OCI-LY3 (cell line): ENCODE measurements around the gene CLIC6.

Source experiments
- CTCF ChIP-seq: fragments of 200-600, 300-600 bp; sonication (generic); IDR thresholded peaks from 2 replicates; pipeline ENCODE4 v1.5.1; 2014; ENCODE audit warnings: antibody characterized with exemption, low read length, low read depth
- EZH2phosphoT487 ChIP-seq: fragments of 200-600 bp; shearing (Covaris generic); IDR thresholded peaks from 2 replicates; pipeline ENCODE4 v1.6.1; 2018; ENCODE audit warnings: antibody characterized with exemption, mixed run types, low read depth

GRCh38 chr21:34728479-34728878, 59.7 kb downstream of the CLIC6 start:
- TF ChIP-seq EZH2phosphoT487 (no peak), CTCF (no peak)
